Uterus (tissue), 4 donors: Measurements from ENCODE around the gene TANGO2. TPM values are rescaled to one million over a fixed set of nuclear protein-coding genes. Genes with fewer than 3 reads are reported as not detected.

Source experiments
- DNase-seq, 2 donors: peaks; one replicate each; pipeline ENCODE4 v3.0.0-alpha.2; 2019 to 2020
- H3K27ac ChIP-seq, 2 donors: fragments of 200-600 bp; sonication (generic); 1 replicate in 1 of 2; 2 replicates in 1 of 2; pipeline ENCODE4 v1.5.1; 2016 to 2018
- H3K27me3 ChIP-seq, 2 donors: fragments of 200-600 bp; sonication (generic); one replicate each; pipeline ENCODE4 v1.5.1; 2018 to 2019; ENCODE audit warnings: control low read depth in 1 of 2
- H3K36me3 ChIP-seq, 2 donors: fragments of 200-600 bp; sonication (generic); one replicate each; pipeline ENCODE4 v1.5.1; 2019; ENCODE audit warnings: control low read depth in 1 of 2
- H3K4me1 ChIP-seq, 2 donors: fragments of 200-600 bp; sonication (generic); one replicate each; pipeline ENCODE4 v1.5.1; 2018 to 2019; ENCODE audit warnings: control low read depth in 1 of 2
- H3K4me3 ChIP-seq, 2 donors: fragments of 200-600 bp; sonication (generic); 1 replicate in 1 of 2; 2 replicates in 1 of 2; pipeline ENCODE4 v1.5.1; 2018 to 2019; ENCODE audit warnings: mild to moderate bottlenecking in 1 of 2
- H3K9me3 ChIP-seq, 2 donors: fragments of 200-600 bp; sonication (generic); one replicate each; pipeline ENCODE4 v1.5.1; 2019; ENCODE audit warnings: control low read depth in 1 of 2
- CTCF ChIP-seq, 4 experiments: fragments of 200-600 bp in 2 of 4; fragments of 450-650 bp in 2 of 4; sonication (generic) in 2 of 4; IDR thresholded peaks; one replicate each; pipeline ENCODE4 v1.5.1; 2016 to 2019; ENCODE audit warnings: antibody characterized with exemption in 4 of 4, mild to moderate bottlenecking in 2 of 4, moderate library complexity in 1 of 4
- POLR2A ChIP-seq, 2 donors: fragments of 450-650 bp; IDR thresholded peaks; one replicate each; pipeline ENCODE4 v1.6.1; 2016; ENCODE audit warnings: antibody characterized with exemption in 2 of 2, mild to moderate bottlenecking in 1 of 2, moderate library complexity in 1 of 2
- intact Hi-C: fragments of 100-400 bp; cut with DNase I; formaldehyde crosslinking; loops from one replicate; pipeline ENCODE4 v1.15.1; 2023; ENCODE audit warnings: low total_unique reads
- microRNA counts, 2 donors: library from miRNA; unstranded; fragments of <30 nt; microRNA quantifications; one replicate each; lab custom pipeline; 2016 to 2017
- microRNA-seq: library from miRNA; unstranded; fragments of <30 nt; microRNA quantifications from one replicate; pipeline ENCODE4, GENCODE V29; 2016; ENCODE audit warnings: borderline microRNAs expressed, borderline replicate concordance
- small RNA-seq: library from RNA; depleted of rRNA; stranded (forward); fragments of <200 nt; gene quantifications from one replicate; pipeline ENCODE3, GENCODE V24; 2016
- total RNA-seq, 4 donors: library from RNA; depleted of rRNA in 3 of 4; stranded (reverse); fragments of >200 nt in 3 of 4; gene quantifications; one replicate each; pipeline versions ENCODE4 v1.1.0 to v1.2.4, GENCODE V29; 2014 to 2023
- donor health status: DM: yes; HTN: yes; CAD: no.

TANGO2 gene
- total RNA-seq, 4 donors from 2014 or later, result 2.8 to 25.1 (median 13.3) TPM

- intact Hi-C loops, result loop anchor here (10.0 kb wide), 1 partner anchor 140 kb away; no protein-coding TSS in a partner anchor
- H3K36me3 ChIP-seq, result no peaks in the 10 kb centered on the region
- H3K4me3 ChIP-seq, result no peak overlapping the region
- TF ChIP-seq CTCF (IDR thresholded peaks at IDR 0.05) (no peak), POLR2A (IDR thresholded peaks at IDR 0.05) (no peak)
- H3K27me3 ChIP-seq, result no peaks in the 10 kb centered on the region
- no peak for DNase-seq
- H3K27ac ChIP-seq, result no peak overlapping the region
- peaks cover 4 to 7% of the 10 kb centered on the region in 2 donors for H3K4me1 ChIP-seq
- no peaks in the 10 kb centered on the region for H3K9me3 ChIP-seq
Observed at GRCh38 chr22:20114506-20115475, 93.9 kb downstream of the TANGO2 start.

DNA sequence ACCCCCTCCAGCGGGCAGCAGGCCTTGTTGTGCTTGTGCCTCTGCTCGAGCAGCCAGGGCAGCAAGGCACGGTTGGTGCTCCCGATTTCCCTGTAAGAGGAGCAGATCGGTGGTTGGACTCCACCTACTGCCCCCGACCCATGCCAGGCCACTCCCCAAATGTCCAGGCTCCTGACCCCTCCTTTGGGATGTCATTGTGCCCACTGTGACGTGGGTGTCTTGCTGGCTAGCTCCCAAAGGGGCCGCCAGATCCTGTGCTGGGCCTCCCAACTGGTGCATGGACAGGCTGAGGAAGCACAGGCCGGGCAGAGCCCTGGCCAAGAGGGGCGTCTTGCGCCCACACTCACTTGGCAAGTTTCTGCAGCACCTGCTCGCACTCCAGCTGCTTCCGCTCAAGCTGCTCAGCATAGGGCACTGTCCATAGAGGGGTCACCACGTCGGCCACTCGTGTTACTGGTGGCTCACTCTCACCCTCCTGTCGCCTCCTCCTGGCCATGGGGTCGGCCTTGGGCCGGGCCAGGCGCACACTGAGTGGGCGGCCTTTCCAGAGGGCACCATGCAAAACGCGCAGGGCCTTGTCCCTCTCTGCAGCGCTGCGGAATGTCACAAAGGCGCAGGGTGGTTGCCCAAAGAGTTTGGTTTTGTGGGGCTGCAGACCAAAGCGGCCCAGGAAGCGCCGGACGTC lies 94.9 kb downstream of the TANGO2 start, which contains the start of gene RANBP1:
TSS of gene RANBP1 (plus strand) at position 414 of the 685 bp plus-strand sequence. CDS start at position 495, 81 bp downstream.
- peaks cover 4 to 7% of the 10 kb centered on the region in 2 donors for H3K4me1 ChIP-seq
- TF ChIP-seq CTCF (IDR thresholded peaks at IDR 0.05) (no peak), POLR2A (IDR thresholded peaks at IDR 0.05) (no peak)
- no peak for DNase-seq
- peak within 1 kb of the TSS; percentile 51 to 95 for H3K4me3 ChIP-seq
- intact Hi-C loops, result loop anchor here (10.0 kb wide), 1 partner anchor 141 kb away; no protein-coding TSS in a partner anchor
- H3K27me3 ChIP-seq, result no peaks in the 10 kb centered on the region
- no peaks in the 10 kb centered on the region for H3K36me3 ChIP-seq
- H3K27ac ChIP-seq, result peak within 1 kb of the TSS; percentile 75 to 87
- no peaks in the 10 kb centered on the region for H3K9me3 ChIP-seq

- peak overlapping the region; percentile 75 to 87 for H3K27ac ChIP-seq
- no peaks in the 10 kb centered on the region for H3K36me3 ChIP-seq
- no peaks in the 10 kb centered on the region for H3K27me3 ChIP-seq
- intact Hi-C loops, result loop anchor here (10.0 kb wide), 1 partner anchor 142 kb away; no protein-coding TSS in a partner anchor
- H3K4me3 ChIP-seq, result peak overlapping the region; percentile 51 to 95
- peaks cover 4 to 7% of the 10 kb centered on the region in 2 donors for H3K4me1 ChIP-seq
- H3K9me3 ChIP-seq, result no peaks in the 10 kb centered on the region
- TF ChIP-seq CTCF (IDR thresholded peaks at IDR 0.05) (no peak), POLR2A (IDR thresholded peaks at IDR 0.05) (no peak)
- peak in 1 of 2 donors; percentile 41 for DNase-seq
Observed at GRCh38 chr22:20116376-20116950, 95.6 kb downstream of the TANGO2 start.

MicroRNAs encoded within 50 kb of the gene (microRNA counts, 767-probe panel; counts per million panel counts)
- microRNA hsa-miR-1306-3p (lab: Ali Mortazavi, UCI), result 0 counts per million in 2 donors
- microRNA hsa-miR-185-5p (lab: Ali Mortazavi, UCI), result 3,021 to 3,889 counts per million in 2 donors

Small RNAs within 50 kb of the gene (microRNA-seq; reads per million reads assigned to microRNA genes)
- 117 reads per million, percentile 57 among the genes with 10 or more reads in this experiment for gene MIR185
- not detected for gene MIR6816

Small RNAs within 50 kb of the gene (small RNA-seq; reads per million reads assigned to genes)
- gene MIR185, result not detected
- not detected for gene MIR6816
- gene RF00017, result not detected

Other genes starting within 250 kb of the TANGO2 start
- gene GNB1L, start 166.2 kb upstream of the TANGO2 start, total RNA-seq, result 10 to 100 TPM in 1 of 4 donors, 1 to 10 TPM in 2, under 1 TPM in 1; 0.59 to 12.2 (median 3.1) TPM
- gene RTL10, start 166.2 kb upstream of the TANGO2 start, total RNA-seq, result 10 to 100 TPM in 3 of 4 donors, 1 to 10 TPM in 1; 6.8 to 24.3 (median 17.7) TPM
- gene COMT, start 79.3 kb upstream of the TANGO2 start, total RNA-seq, result 100 to 1,000 TPM in 2 of 4 donors, 10 to 100 TPM in 2; 88.9 to 175 (median 108) TPM
- 10 to 100 TPM; 14.7 to 48.9 (median 25.6) TPM for gene TXNRD2, start 79.3 kb upstream of the TANGO2 start, total RNA-seq
- 10 to 100 TPM in 2 of 4 donors, 1 to 10 TPM in 2; 1.5 to 43.4 (median 16.6) TPM for gene ARVCF, start 4.3 kb upstream of the TANGO2 start, total RNA-seq
- gene DGCR8, start 59.1 kb downstream of the TANGO2 start, total RNA-seq, result 10 to 100 TPM; 13.2 to 56.2 (median 33.5) TPM
- gene RANBP1, start 95.0 kb downstream of the TANGO2 start, total RNA-seq, result 100 to 1,000 TPM in 2 of 4 donors, 10 to 100 TPM in 2; 57.6 to 233 (median 135) TPM
- gene TRMT2A, start 96.1 kb downstream of the TANGO2 start, total RNA-seq, result 100 to 1,000 TPM in 1 of 4 donors, 10 to 100 TPM in 3; 30.9 to 123 (median 45.3) TPM
- gene ZDHHC8, start 110.7 kb downstream of the TANGO2 start, total RNA-seq, result 10 to 100 TPM in 3 of 4 donors, 1 to 10 TPM in 1; 2.4 to 87.9 (median 20.1) TPM
- gene CCDC188, start 129.9 kb downstream of the TANGO2 start, total RNA-seq, result 1 to 10 TPM in 2 of 4 donors, not detected in 2; 2.7 to 4.3 TPM
- gene RTN4R, start 247.2 kb downstream of the TANGO2 start, total RNA-seq, result 10 to 100 TPM in 1 of 4 donors, 1 to 10 TPM in 1, not detected in 2; 5.0 to 12.9 TPM